GM19452 (cell line): ENCODE results near the gene STK11IP.
"Not testable (repeated sequence)": the region's sequence is repeated elsewhere in the genome, so short reads cannot be mapped to it uniquely, and the experiment has no call there.

Experiments used
- ATAC-seq: cut with Tn5 transposase; IDR thresholded peaks from one replicate; pipeline ENCODE4 v1.9.1; 2021; ENCODE audit not compliant: unreplicated experiment

The STK11IP gene

GRCh38 chr2:219644801-219645480, 47.3 kb downstream of the STK11IP start:
- no peak for ATAC-seq

GRCh38 chr2:219645631-219646527, 48.2 kb downstream of the STK11IP start:
- ATAC-seq = no peak

GRCh38 chr2:219648176-219648575, 50.5 kb downstream of the STK11IP start:
- ATAC-seq = no peak

GRCh38 chr2:219648963-219649362, 51.3 kb downstream of the STK11IP start:
- ATAC-seq = no peak

GRCh38 chr2:219650426-219651248, 53.0 kb downstream of the STK11IP start:
- ATAC-seq = no peak

DNA sequence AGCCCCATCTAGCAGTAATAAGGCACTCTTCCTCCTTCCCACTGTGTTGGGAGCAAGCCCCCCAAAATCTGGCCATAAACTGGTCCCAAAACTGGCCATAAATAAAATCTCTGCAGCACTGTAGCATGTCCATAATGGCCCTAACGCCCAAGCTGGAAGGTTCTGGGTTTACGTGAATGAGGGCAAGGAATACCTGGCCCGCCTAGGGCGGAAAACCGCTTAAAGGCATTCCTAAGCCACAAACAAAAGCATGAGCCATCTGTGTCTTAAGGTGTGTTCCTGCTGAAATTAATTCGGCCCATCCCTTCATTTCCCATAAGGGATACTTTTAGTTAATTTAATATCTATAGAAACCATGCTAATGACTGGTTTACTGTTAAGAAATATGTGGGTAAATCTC, 54.0 kb downstream of the STK11IP start:
- not testable (repeated sequence) for ATAC-seq

- no peak for ATAC-seq
These were observed 58.9 kb downstream of the STK11IP start for GRCh38 chr2:219656526-219656925.

- no peak for ATAC-seq
These were observed 60.7 kb downstream of the STK11IP start for GRCh38 chr2:219658196-219658846.

- ATAC-seq = no peak
These were observed 61.2 kb downstream of the STK11IP start for GRCh38 chr2:219658874-219659273.

DNA sequence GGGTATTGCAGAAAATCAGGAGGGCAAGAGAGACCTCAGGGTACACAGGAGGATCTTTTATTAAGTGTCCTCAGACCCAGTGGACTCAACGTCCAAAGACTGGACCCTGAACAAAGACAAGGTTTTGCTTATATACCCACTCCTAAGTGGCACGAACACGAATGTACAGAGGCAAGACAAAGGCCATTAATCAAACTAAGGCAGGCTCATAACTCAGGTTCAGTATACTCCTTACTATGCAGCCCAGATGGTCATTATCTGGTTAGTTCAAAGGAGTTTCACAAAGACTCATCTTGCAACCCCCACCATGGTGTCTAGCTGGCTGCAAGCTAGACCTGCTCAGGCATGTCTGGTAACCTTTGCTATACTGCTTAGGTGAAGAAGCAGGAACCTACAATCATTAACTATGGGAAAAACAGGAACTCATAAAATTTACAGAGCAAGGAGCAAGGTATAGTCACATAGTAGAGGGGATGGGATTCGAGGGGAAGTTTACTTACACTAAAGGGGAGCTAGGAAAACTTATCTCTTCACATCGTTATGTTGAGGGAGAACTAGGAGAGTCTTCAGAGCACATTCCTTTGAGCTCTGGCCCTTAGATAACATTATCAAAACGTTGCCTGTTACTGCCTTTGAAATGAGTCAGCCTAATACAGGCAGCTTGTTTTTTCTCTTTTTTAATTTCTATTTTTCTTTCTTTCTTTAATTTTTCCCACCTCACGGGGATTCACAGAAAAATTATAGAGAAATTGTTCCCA, 63.7 kb downstream of the STK11IP start:
- peak; percentile 96 for ATAC-seq

DNA sequence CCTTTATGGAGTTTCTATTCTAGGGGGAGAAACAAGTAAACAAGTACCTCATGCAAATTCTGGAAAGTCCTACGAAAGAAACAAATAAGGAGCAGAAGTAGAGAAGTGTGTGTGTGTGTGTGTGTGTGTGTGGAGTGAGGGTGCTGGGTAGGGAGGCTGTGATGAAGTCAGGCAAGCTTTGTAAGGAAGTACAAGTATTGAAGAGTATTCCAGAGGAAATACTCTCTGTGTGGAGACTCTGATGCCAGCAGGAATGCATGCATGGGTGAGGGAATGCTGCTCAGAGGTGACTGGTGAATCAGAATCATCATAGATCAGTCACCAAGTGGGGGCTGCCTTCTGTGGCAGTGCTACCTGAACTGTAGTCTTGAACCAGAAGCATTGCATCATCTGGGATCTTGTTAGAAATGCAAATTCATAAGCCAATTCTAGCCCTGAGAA, 64.3 kb downstream of the STK11IP start:
- ATAC-seq = no peak

DNA sequence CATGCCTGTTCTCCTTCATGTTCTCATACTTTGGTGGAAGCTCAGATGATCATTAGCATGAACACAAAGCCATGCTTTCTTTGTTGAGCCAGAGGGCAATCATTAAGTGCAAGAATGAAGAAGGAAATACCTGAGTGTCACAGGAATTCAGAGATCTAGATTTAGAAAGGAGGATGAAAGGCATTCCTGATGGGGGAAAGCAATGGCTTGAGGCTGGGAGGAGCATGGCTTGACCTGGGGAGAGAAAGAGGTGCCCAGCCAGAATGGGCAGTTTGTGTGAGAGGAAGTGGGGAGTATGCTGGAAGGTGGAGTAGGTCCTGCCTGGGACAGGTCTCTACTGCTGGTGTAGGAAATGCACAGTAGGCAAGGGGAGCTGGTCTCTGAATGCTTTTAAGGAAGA, 64.9 kb downstream of the STK11IP start:
- no peak for ATAC-seq

DNA sequence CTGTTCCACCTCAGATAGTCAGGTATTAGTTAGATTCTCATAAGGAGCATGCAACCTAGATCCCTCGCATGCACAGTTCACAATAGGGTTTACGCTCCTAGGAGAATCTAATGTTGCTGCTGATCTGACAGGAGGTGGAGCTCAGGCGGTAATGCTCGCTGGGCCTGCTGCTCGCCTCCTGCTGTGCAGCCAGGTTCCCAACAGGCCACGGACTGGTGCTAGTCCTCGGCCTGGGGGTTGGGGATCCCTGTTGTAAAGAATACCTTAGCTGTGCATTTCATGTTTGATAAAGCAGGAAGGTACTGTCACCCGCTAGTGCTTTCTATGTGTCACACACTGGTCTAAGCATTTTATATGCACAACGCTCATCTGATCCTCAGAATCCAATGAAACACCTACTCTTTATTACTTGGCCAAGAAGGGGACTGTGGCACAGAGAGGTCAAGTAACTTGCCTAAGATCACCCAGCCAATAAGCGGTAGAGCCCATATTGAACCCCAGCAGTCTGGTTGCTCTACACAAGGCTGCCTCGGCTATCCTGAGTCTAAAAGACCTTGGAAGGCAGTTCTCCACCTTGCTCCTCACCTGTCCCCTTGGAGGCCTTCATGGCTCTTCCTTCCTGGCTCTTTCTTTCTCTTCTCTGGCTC, 65.6 kb downstream of the STK11IP start:
- ATAC-seq = no peak

DNA sequence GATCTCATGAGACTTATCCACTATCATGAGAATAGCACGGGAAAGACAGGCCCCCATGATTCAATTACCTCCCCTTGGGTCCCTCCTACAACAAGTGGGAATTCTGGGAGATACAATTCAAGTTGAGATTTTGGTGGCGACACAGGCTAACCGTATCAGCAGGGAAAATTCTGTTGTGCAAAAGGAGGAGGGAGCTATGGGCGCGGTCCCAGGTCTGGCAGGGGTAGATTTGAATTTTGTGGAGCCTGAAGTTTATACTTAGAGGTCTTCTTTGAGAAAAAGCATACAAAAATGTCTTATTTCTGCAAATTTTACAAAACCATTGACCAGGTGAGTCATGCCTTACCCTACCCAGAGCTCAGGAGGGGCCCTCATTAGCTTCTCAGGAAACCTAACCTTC, 66.4 kb downstream of the STK11IP start:
- no peak for ATAC-seq

- ATAC-seq = no peak
These were observed 67.3 kb downstream of the STK11IP start for GRCh38 chr2:219664944-219665343.

- ATAC-seq = no peak
These were observed 68.3 kb downstream of the STK11IP start for GRCh38 chr2:219665926-219666325.
